Duodenal mucosa (tissue), 2 donors: ENCODE measurements around the gene PDZRN4.
"Not testable (repeated sequence)": the region's sequence is repeated elsewhere in the genome, so short reads cannot be mapped to it uniquely, and the experiment has no call there.

Experiments
- H3K27ac ChIP-seq: one replicate; pipeline ENCODE4 v1.7.0; 2013; ENCODE audit warnings: low read depth, low read length
- H3K27me3 ChIP-seq, 2 donors: one replicate each; pipeline ENCODE4 v1.7.0; 2013; ENCODE audit warnings: low read length in 2 of 2, control low read depth in 1 of 2; ENCODE audit not compliant: insufficient read depth in 2 of 2, control insufficient read depth in 1 of 2
- H3K36me3 ChIP-seq, 2 donors: one replicate each; pipeline ENCODE4 v1.7.0; 2013; ENCODE audit warnings: low read length in 2 of 2, control low read depth in 1 of 2; ENCODE audit not compliant: insufficient read depth in 2 of 2, control insufficient read depth in 1 of 2
- H3K4me1 ChIP-seq, 2 donors: one replicate each; pipeline ENCODE4 v1.7.0; 2013; ENCODE audit warnings: low read length in 2 of 2, control low read depth in 1 of 2; ENCODE audit not compliant: insufficient read depth in 2 of 2, control insufficient read depth in 1 of 2
- H3K4me3 ChIP-seq, 2 donors: one replicate each; pipeline ENCODE4 v1.7.0; 2013; ENCODE audit warnings: low read length in 2 of 2, low read depth in 1 of 2
- H3K9ac ChIP-seq, 2 donors: one replicate each; pipeline ENCODE4 v1.7.0; 2013; ENCODE audit warnings: low read length in 2 of 2, low read depth in 1 of 2
- H3K9me3 ChIP-seq, 2 donors: one replicate each; pipeline ENCODE4 v1.7.0; 2013; ENCODE audit warnings: low read length in 2 of 2, control low read depth in 1 of 2; ENCODE audit not compliant: control insufficient read depth in 1 of 2

Gene PDZRN4

DNA sequence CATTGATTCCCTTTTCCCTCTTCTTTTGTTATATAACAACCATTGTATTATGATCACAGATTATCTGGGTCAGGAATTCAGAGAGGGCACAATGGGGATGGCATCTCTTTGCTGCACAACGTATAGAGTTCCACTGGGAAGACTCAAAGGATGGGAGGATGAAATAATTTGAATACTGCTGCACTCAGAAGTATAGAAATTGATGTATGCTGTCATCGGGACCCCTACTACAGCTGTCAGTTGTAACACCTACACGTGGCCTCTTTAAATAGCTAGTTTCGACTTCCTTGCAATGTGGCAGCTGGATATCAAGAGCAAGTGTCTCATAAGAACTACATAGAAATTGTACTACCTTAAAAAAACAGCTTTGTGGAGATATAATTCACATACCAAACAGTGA is 408.1 kb downstream of the PDZRN4 start:
- H3K27me3 ChIP-seq = no peaks in the 10 kb centered on the region
- H3K27ac ChIP-seq = no peak overlapping the region
- no peak overlapping the region for H3K4me3 ChIP-seq
- no peak overlapping the region for H3K9ac ChIP-seq
- no peaks in the 10 kb centered on the region for H3K36me3 ChIP-seq
- no peaks in the 10 kb centered on the region for H3K9me3 ChIP-seq
- no peaks in the 10 kb centered on the region for H3K4me1 ChIP-seq

- Histone ChIP-seq H3K4me3 (no peak overlapping the region), H3K27me3 (no peaks in the 10 kb centered on the region), H3K9ac (no peak overlapping the region), H3K4me1 (no peaks in the 10 kb centered on the region), H3K27ac (no peak overlapping the region), H3K9me3 (no peaks in the 10 kb centered on the region), H3K36me3 (no peaks in the 10 kb centered on the region)
Observed at GRCh38 chr12:41604830-41605229, 416.7 kb downstream of the PDZRN4 start.

DNA sequence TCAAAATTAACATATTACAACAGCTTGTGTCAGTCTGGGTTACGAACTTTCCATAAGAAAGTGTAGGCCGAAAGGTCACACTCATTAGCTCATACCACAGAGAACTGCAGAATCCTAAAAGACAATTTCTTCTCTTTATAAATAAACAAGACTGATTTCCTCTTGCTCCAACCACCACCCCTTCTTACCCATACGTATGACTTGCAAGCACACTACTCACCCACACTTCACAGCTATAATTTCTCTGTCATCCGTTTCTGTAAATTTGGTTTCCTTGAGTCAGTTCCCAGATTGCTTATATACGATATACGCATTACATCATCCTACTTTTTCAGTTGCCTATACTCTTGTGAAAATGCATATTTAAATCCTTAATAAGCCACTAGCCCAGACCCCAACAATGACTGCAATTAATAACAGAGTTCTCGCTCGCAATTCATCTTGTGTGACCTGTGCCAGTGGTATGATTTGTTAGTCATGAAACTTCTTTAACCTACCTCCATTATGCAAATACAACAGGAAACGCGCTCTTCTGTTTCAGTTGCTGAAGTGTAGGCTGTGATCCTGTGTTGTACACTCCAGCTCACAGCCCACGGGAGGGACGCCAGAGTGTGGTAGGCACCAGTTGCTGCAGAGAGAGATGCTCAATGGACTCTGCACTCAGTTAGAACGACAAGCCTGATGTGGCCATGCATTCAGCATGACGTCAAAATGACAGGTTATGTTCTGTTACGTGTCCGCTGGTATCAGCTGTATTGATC is 417.6 kb downstream of the PDZRN4 start:
- H3K27me3 ChIP-seq = no peaks in the 10 kb centered on the region
- H3K27ac ChIP-seq = no peak overlapping the region
- H3K9me3 ChIP-seq = no peaks in the 10 kb centered on the region
- H3K4me1 ChIP-seq = no peaks in the 10 kb centered on the region
- no peaks in the 10 kb centered on the region for H3K36me3 ChIP-seq
- H3K9ac ChIP-seq = no peak overlapping the region
- H3K4me3 ChIP-seq = no peak overlapping the region

- no peaks in the 10 kb centered on the region for H3K27me3 ChIP-seq
- H3K9me3 ChIP-seq = no peaks in the 10 kb centered on the region
- no peak overlapping the region for H3K27ac ChIP-seq
- no peak overlapping the region for H3K9ac ChIP-seq
- no peaks in the 10 kb centered on the region for H3K4me1 ChIP-seq
- H3K4me3 ChIP-seq = no peak overlapping the region
- H3K36me3 ChIP-seq = no peaks in the 10 kb centered on the region
Observed at GRCh38 chr12:41606468-41607445, 418.6 kb downstream of the PDZRN4 start.

DNA sequence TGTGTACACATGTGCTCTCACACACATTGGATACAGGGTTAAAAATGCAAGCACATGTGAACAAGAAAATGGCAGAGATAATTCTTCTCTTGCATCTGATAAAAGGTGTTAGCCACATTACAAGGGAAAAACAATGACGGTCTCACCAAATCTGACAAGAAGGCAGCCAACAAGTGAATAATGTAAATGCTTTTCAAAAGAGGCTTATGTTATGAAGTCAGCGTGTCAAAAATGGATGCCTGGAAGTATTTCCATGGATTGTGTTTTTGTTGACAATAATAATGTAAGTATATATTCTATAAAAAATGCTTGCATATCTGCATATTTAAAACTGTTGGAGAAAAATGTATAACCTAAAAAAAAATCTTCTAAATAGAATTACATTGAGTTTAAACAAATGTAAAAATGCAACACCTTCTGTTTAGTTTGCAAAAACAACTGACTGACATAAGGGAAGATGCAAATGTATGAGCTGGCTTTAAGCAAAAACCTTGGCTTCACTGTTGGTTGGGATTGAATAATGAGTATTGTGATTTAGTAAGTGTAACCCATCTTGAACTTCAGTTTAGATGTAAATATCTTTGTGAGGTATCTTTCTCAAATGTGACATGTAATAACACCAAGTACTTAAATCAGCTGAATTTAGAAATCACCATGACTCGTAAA is 424.9 kb downstream of the PDZRN4 start:
- Histone ChIP-seq H3K27ac (no peak overlapping the region), H3K27me3 (no peaks in the 10 kb centered on the region), H3K36me3 (no peaks in the 10 kb centered on the region), H3K4me3 (no peak overlapping the region), H3K9me3 (no peaks in the 10 kb centered on the region), H3K9ac (no peak overlapping the region), H3K4me1 (no peaks in the 10 kb centered on the region)

GRCh38 chr12:41615174-41615573 is 427.1 kb downstream of the PDZRN4 start:
- not testable (repeated sequence) for H3K4me1 ChIP-seq, H3K9ac ChIP-seq, H3K27ac ChIP-seq, H3K27me3 ChIP-seq, H3K36me3 ChIP-seq, H3K9me3 ChIP-seq, H3K4me3 ChIP-seq

GRCh38 chr12:41619705-41620104 is 431.6 kb downstream of the PDZRN4 start:
- Histone ChIP-seq H3K9ac (no peak overlapping the region), H3K27ac (no peak overlapping the region), H3K9me3 (no peaks in the 10 kb centered on the region), H3K27me3 (no peaks in the 10 kb centered on the region), H3K4me3 (no peak overlapping the region), H3K36me3 (no peaks in the 10 kb centered on the region), H3K4me1 (no peaks in the 10 kb centered on the region)

- H3K4me1 ChIP-seq = no peaks in the 10 kb centered on the region
- no peak overlapping the region for H3K4me3 ChIP-seq
- H3K9ac ChIP-seq = no peak overlapping the region
- H3K36me3 ChIP-seq = no peaks in the 10 kb centered on the region
- H3K9me3 ChIP-seq = no peaks in the 10 kb centered on the region
- no peak overlapping the region for H3K27ac ChIP-seq
- H3K27me3 ChIP-seq = no peaks in the 10 kb centered on the region
Observed at GRCh38 chr12:41621291-41621690, 433.2 kb downstream of the PDZRN4 start.
